Esophagus muscularis mucosa (tissue), 3 donors: ENCODE measurements around the gene TMEM108.

Experiments
- POLR2A ChIP-seq: fragments of 450-650 bp; IDR thresholded peaks from one replicate; pipeline ENCODE4 v1.6.1; 2017; ENCODE audit warnings: antibody characterized with exemption, moderate library complexity, mild to moderate bottlenecking, low read depth
- TF ChIP-seq, protein P1 (sequence below), 3 experiments: fragments of 200-600 bp in 2 of 3; fragments of 450-650 bp in 1 of 3; sonication (generic) in 2 of 3; IDR thresholded peaks; one replicate each; pipeline ENCODE4 v1.5.1; 2017 to 2019; ENCODE audit warnings: antibody characterized with exemption in 3 of 3, mild to moderate bottlenecking in 2 of 3, moderate library complexity in 1 of 3

DNA sequence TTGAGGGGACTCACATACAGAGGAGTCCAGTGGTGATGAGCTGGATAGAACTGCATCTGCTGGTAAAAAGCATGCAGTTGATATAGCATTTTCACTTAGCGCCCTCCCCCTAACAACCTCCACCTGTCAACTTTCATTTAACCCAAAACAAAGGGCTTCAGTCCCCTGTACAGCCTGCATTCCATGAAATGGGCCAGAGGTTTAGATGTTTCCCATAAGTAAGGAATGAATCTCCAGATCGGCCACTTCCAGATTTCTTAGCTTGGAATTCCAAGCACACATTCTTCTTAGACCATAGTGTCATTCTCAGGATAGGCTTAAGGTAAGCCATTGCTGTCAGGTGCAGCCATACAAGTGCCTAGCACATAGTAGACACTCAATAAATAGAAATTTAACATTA is 328.7 kb downstream of the TMEM108 start:
- TF ChIP-seq, protein P1, sequence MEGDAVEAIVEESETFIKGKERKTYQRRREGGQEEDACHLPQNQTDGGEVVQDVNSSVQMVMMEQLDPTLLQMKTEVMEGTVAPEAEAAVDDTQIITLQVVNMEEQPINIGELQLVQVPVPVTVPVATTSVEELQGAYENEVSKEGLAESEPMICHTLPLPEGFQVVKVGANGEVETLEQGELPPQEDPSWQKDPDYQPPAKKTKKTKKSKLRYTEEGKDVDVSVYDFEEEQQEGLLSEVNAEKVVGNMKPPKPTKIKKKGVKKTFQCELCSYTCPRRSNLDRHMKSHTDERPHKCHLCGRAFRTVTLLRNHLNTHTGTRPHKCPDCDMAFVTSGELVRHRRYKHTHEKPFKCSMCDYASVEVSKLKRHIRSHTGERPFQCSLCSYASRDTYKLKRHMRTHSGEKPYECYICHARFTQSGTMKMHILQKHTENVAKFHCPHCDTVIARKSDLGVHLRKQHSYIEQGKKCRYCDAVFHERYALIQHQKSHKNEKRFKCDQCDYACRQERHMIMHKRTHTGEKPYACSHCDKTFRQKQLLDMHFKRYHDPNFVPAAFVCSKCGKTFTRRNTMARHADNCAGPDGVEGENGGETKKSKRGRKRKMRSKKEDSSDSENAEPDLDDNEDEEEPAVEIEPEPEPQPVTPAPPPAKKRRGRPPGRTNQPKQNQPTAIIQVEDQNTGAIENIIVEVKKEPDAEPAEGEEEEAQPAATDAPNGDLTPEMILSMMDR (IDR thresholded peaks at IDR 0.05), result no peak
- no peak for TF ChIP-seq POLR2A
